ENCODE measurements around the gene SCLY. TPM values are rescaled to one million over a fixed set of nuclear protein-coding genes. Genes with fewer than 3 reads are reported as not detected.

Gene SCLY
- total and polyA plus RNA-seq, 7 experiments from 2014 or later, result 12.2 to 47.3 (median 24.4) TPM

DNA sequence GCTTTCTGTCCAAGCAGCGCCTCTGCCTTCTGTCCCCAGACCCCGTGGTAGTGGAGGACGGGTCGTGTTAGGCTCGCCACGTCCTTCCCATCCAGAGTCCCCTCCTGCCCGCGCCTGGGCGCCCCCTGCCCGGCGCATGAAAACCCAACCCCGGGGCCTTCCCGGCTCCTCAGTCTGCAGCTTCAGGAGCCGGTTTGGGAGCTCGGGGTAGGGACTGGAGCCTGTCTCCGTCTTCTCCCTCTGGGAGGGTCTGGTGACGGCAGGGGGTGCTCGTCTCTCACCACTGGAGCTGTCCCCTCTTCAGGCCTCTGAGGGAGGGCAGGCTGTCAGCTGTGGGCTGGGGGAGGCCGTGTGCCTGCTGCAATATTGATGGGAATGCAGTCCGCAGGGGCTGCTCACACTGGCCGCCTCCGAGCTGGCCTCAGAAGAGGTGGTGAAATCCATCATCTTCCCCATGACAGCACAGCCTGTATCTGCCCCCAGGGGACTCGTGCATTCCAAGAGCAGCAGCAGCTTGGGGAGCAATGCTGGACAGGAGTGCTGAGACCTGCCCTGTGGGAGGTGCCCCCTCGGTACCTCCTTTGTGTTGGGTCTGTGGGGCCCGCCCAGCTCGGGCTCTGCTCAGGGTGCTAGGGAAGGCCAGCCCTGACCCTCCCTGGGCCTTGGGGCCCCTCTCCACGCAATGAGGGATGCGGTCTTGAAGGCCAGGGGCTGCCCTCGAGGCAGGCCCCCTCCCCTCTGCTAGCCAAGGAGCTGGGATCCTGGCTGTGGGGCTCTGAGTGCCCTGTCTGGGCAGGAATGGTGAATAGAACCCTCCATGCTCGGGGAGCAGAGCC, 59.9 kb downstream of the SCLY start:
- POLR2A ChIA-PET, result no interaction called here
- CTCF ChIA-PET, result no interaction called here
- no peaks in the 10 kb centered on the region for H3K4me1 Mint-ChIP-seq

DNA sequence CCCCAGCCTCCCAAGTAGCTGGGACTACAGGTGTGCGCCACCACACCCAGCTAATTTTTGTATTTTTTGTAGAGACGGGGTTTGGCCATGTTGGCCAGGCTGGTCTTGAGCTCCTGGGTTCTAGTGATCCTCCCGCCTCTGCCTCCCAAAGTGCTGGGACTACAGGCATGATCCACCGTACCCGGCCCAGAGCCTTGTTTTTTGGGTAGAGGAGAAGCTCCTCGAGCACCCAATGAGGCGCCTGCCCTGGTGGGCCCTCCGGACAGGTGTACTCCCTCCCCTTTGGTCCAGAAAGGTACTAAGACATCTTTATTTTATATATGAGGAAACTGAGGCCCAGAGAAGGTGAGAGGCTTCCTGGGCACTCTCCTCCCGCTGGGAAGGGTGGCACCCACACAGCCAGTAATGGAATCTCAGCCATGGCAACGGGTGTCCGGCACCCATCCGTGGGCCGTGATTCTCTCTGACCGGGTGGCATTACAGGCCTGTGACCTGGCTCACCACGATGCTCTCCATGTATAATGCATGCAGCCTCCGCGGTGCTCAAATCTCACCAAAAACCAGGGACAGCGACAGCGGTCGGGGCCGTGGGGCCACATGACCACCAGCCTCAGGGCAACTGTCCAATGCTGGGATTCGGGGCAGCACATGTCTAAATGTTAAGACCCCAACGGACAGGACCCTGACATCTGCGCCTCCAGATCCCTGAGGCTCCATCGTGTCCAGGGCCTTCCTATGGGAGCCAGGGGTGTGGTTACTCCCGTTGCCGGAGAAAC, 60.9 kb downstream of the SCLY start:
- intact Hi-C loops (cut with micrococcal nuclease), result no loop called here
- Histone ChIP-seq H3K27me3 (ENCODE audit: control insufficient read depth in 2 of 2, insufficient read depth in 2 of 2, low read length in 2 of 2) (no peaks in the 10 kb centered on the region), H3K9me3 (ENCODE audit: control insufficient read depth in 2 of 3, low read length in 3 of 3) (no peaks in the 10 kb centered on the region), H3K4me1 (ENCODE audit: control insufficient read depth in 2 of 2, insufficient read depth in 2 of 2, low read length in 2 of 2) (no peaks in the 10 kb centered on the region), H3K27ac (ENCODE audit: low read depth, low read length) (no peak overlapping the region), H3K36me3 (ENCODE audit: control insufficient read depth in 2 of 3, insufficient read depth in 3 of 3, low read length in 3 of 3) (no peaks in the 10 kb centered on the region), H3K4me3 (ENCODE audit: low read length) (no peak overlapping the region)
- Mint-ChIP-seq H3K36me3 (no peaks in the 10 kb centered on the region), H3K4me3 (no peak overlapping the region), H3K27ac (no peak overlapping the region), H3K4me1 (no peaks in the 10 kb centered on the region), H3K27me3 (peaks cover 0 to 14% (median 6%) of the 10 kb centered on the region in 5 donors), H3K9me3 (no peaks in the 10 kb centered on the region)
- CTCF ChIA-PET, result no interaction called here
- ATAC-seq (no peak), DNase-seq (no peak)
- POLR2A ChIA-PET, result no interaction called here

More for the DNA sequence above, 59.9 kb downstream of the SCLY start:
- Mint-ChIP-seq H3K27ac (no peak overlapping the region), H3K36me3 (no peaks in the 10 kb centered on the region), H3K4me3 (no peak overlapping the region), H3K9me3 (no peaks in the 10 kb centered on the region), H3K27me3 (peaks cover 0 to 14% (median 6%) of the 10 kb centered on the region in 5 donors)
- Histone ChIP-seq H3K27me3 (ENCODE audit: control insufficient read depth in 2 of 2, insufficient read depth in 2 of 2, low read length in 2 of 2) (no peaks in the 10 kb centered on the region), H3K4me1 (ENCODE audit: control insufficient read depth in 2 of 2, insufficient read depth in 2 of 2, low read length in 2 of 2) (no peaks in the 10 kb centered on the region), H3K36me3 (ENCODE audit: control insufficient read depth in 2 of 3, insufficient read depth in 3 of 3, low read length in 3 of 3) (no peaks in the 10 kb centered on the region), H3K4me3 (ENCODE audit: low read length) (no peak overlapping the region), H3K9me3 (ENCODE audit: control insufficient read depth in 2 of 3, low read length in 3 of 3) (no peaks in the 10 kb centered on the region), H3K27ac (ENCODE audit: low read depth, low read length) (no peak overlapping the region)
- ATAC-seq (no peak), DNase-seq (no peak)
- intact Hi-C loops (cut with micrococcal nuclease), result no loop called here

DNA sequence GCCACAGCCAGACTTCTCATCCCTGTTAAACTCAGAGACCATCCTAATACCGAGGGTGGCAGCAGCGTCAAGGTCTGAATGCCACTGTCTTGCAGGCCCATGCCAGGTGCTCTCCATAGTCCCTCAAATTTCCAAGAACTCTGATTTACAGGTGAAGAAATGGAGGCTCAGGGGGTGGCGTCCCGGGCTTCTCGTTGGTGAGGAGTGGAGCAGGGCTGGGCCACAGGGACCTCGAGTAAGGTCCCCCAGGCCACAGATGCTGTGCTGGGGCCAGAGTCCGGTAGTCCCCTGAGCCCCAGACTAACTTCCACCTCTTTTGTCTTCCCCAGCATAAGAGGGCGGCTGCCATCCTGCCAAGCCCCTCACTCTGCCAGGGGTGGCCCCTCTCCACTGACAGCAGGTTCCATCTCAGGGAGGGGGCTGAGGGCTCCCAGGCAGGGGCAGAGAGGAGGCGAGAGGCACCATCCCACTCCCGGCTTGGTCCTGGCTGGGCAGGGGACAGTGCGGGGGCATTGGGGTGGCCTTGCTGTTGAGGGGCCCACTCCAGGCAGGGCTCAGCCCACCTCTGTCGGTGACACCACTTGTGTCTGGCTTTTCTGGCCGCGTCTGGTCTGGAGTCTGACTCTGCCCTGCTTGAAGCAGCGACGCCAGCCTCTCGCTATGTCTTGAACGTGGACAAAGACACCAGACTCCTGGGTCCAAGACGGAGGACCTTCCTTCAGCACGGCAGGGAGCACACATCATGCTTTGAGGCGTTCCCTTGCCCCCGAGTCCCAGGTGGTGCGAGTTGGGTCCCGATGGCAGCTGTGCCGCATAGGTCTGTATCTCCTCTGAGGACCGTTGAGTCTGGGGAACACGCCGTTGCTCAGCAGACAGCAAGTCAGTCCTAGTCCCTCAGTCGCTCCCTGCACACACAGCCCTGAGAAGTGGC, 61.8 kb downstream of the SCLY start:
- H3K4me1 Mint-ChIP-seq, result no peaks in the 10 kb centered on the region
- H3K9me3 Mint-ChIP-seq, result no peaks in the 10 kb centered on the region
- intact Hi-C loops (cut with micrococcal nuclease), result no loop called here
- no peak overlapping the region for H3K27ac Mint-ChIP-seq
- ATAC-seq (no peak), DNase-seq (no peak)
- H3K4me3 Mint-ChIP-seq, result no peak overlapping the region
- ChIA-PET CTCF (no interaction called here), POLR2A (no interaction called here)
- no peak overlapping the region for H3K27ac ChIP-seq (ENCODE audit: low read depth, low read length)
- no peak overlapping the region for H3K4me3 ChIP-seq (ENCODE audit: low read length)
- no peaks in the 10 kb centered on the region for H3K9me3 ChIP-seq (ENCODE audit: control insufficient read depth in 2 of 3, low read length in 3 of 3)
- H3K27me3 ChIP-seq (ENCODE audit: control insufficient read depth in 2 of 2, insufficient read depth in 2 of 2, low read length in 2 of 2), result no peaks in the 10 kb centered on the region
- H3K4me1 ChIP-seq (ENCODE audit: control insufficient read depth in 2 of 2, insufficient read depth in 2 of 2, low read length in 2 of 2), result no peaks in the 10 kb centered on the region
- no peaks in the 10 kb centered on the region for H3K36me3 Mint-ChIP-seq
- H3K27me3 Mint-ChIP-seq, result peaks cover 0 to 11% (median 3%) of the 10 kb centered on the region in 5 donors
- H3K36me3 ChIP-seq (ENCODE audit: control insufficient read depth in 2 of 3, insufficient read depth in 3 of 3, low read length in 3 of 3), result no peaks in the 10 kb centered on the region

DNA sequence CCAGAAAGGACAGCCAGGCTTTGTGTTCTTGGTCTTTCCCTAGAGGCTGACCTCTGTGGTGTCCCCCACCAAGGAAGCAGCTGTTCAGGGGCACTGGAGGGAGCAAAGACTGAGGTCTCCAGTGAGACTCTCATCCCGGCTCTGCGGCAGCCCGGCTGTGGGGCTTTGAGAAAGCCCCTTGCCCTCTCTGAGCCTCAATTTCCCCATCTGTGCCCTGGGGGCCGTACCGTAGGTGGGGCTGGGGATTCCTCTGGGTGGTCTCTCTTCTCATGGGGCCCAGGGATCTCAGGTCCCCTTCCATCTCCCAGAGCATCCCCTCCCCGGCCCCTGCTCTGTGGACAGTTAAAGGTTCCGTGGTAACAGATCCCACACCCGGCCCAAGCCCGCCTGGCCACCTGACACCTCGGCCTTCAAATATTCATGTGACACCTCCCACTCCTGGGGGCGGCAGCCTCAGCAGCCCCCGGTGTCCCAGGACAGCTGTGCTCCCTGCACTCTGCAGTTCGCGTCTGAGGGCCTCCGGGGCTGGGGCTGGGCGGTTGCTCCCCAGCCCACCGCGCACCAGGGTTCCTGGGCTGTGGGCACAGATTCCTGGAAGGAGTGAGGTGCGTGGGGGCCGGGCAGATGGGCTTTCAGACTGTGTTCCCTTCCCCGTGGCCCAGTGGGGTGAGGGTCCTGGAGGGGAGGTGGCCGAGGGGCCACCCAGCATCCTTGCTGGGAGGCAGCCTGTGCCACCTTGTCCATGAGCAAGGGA, 62.6 kb downstream of the SCLY start:
- Histone ChIP-seq H3K36me3 (ENCODE audit: control insufficient read depth in 2 of 3, insufficient read depth in 3 of 3, low read length in 3 of 3) (no peaks in the 10 kb centered on the region), H3K27ac (ENCODE audit: low read depth, low read length) (no peak overlapping the region), H3K4me1 (ENCODE audit: control insufficient read depth in 2 of 2, insufficient read depth in 2 of 2, low read length in 2 of 2) (no peaks in the 10 kb centered on the region), H3K27me3 (ENCODE audit: control insufficient read depth in 2 of 2, insufficient read depth in 2 of 2, low read length in 2 of 2) (no peaks in the 10 kb centered on the region), H3K4me3 (ENCODE audit: low read length) (no peak overlapping the region), H3K9me3 (ENCODE audit: control insufficient read depth in 2 of 3, low read length in 3 of 3) (no peaks in the 10 kb centered on the region)
- DNase-seq, result no peak
- H3K36me3 Mint-ChIP-seq, result no peaks in the 10 kb centered on the region
- ChIA-PET CTCF (no interaction called here), POLR2A (no interaction called here)
- H3K4me1 Mint-ChIP-seq, result no peaks in the 10 kb centered on the region
- H3K27me3 Mint-ChIP-seq, result peaks cover 0 to 5% (median 0%) of the 10 kb centered on the region in 5 donors
- intact Hi-C loops (cut with micrococcal nuclease), result no loop called here
- H3K4me3 Mint-ChIP-seq, result no peak overlapping the region
- H3K9me3 Mint-ChIP-seq, result no peaks in the 10 kb centered on the region
- H3K27ac Mint-ChIP-seq, result no peak overlapping the region
- ATAC-seq, result no peak

DNA sequence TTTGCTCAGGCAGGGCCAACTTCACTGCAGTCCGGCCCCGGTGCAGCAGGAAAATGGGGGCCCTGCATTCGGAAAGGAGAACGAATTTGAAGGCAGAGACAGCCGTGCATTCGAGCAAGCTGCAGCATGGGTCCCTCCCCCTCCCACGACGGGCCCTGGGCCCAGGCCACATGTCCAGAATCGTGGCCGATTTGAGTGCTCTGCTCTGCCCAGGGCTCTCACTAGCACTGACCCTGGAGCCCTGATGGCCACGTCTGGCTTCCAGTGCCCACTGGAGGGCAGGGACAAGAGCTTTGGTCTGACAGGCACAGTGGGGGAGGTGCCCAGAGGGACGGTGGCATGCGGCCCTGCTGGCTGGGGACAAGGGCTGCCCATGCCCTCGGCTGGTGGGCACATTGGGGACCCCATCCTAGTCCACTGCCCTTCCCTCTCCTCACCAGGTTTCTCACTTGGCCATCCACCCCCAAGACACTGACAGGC, 63.2 kb downstream of the SCLY start:
- Mint-ChIP-seq H3K36me3 (no peaks in the 10 kb centered on the region), H3K27ac (no peak overlapping the region), H3K4me3 (no peak overlapping the region), H3K27me3 (peaks cover 0 to 1% (median 0%) of the 10 kb centered on the region in 5 donors), H3K9me3 (no peaks in the 10 kb centered on the region), H3K4me1 (no peaks in the 10 kb centered on the region)
- ChIA-PET CTCF (no interaction called here), POLR2A (no interaction called here)
- H3K27me3 ChIP-seq (ENCODE audit: control insufficient read depth in 2 of 2, insufficient read depth in 2 of 2, low read length in 2 of 2), result no peaks in the 10 kb centered on the region
- no peaks in the 10 kb centered on the region for H3K36me3 ChIP-seq (ENCODE audit: control insufficient read depth in 2 of 3, insufficient read depth in 3 of 3, low read length in 3 of 3)
- no peaks in the 10 kb centered on the region for H3K9me3 ChIP-seq (ENCODE audit: control insufficient read depth in 2 of 3, low read length in 3 of 3)
- H3K4me3 ChIP-seq (ENCODE audit: low read length), result no peak overlapping the region
- intact Hi-C loops (cut with micrococcal nuclease), result no loop called here
- H3K4me1 ChIP-seq (ENCODE audit: control insufficient read depth in 2 of 2, insufficient read depth in 2 of 2, low read length in 2 of 2), result no peaks in the 10 kb centered on the region
- ATAC-seq, result no peak
- H3K27ac ChIP-seq (ENCODE audit: low read depth, low read length), result no peak overlapping the region
- DNase-seq, result no peak

DNA sequence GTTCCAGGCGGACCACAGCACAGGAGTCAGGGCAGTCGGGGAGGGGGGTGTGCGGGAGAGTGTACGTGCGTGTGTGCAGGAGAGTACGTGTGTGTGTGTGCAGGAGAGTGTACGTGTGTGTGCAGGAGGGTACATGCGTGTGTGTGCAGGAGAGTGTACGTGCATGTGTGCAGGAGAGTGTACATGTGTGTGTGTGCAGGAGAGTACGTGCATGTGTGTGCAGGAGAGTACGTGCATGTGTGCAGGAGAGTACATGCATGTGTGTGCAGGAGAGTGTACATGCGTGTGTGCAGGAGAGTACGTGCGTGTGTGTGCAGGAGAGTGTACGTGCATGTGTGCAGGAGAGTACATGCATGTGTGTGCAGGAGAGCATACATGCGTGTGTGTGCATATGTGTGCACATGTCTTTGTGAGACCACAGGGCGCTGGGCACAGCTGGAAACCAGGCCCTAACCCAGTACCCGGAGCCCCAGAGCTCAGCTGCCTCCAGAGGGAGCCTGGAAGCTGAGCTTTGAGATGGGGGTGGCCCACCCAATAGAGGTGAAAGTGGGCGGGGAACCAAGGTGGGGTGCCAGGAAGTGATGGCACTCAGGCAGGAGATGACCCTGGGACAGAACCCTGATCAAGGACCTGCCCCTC, 63.8 kb downstream of the SCLY start:
- Histone ChIP-seq H3K27ac (ENCODE audit: low read depth, low read length) (no peak overlapping the region), H3K4me1 (ENCODE audit: control insufficient read depth in 2 of 2, insufficient read depth in 2 of 2, low read length in 2 of 2) (no peaks in the 10 kb centered on the region), H3K9me3 (ENCODE audit: control insufficient read depth in 2 of 3, low read length in 3 of 3) (no peaks in the 10 kb centered on the region), H3K36me3 (ENCODE audit: control insufficient read depth in 2 of 3, insufficient read depth in 3 of 3, low read length in 3 of 3) (no peaks in the 10 kb centered on the region), H3K27me3 (ENCODE audit: control insufficient read depth in 2 of 2, insufficient read depth in 2 of 2, low read length in 2 of 2) (no peaks in the 10 kb centered on the region), H3K4me3 (ENCODE audit: low read length) (no peak overlapping the region)
- DNase-seq (no peak), ATAC-seq (no peak)
- Mint-ChIP-seq H3K27ac (no peak overlapping the region), H3K27me3 (no peaks in the 10 kb centered on the region), H3K36me3 (no peaks in the 10 kb centered on the region), H3K4me3 (no peak overlapping the region), H3K4me1 (no peaks in the 10 kb centered on the region), H3K9me3 (no peaks in the 10 kb centered on the region)
- ChIA-PET CTCF (no interaction called here), POLR2A (no interaction called here)
- intact Hi-C loops (cut with micrococcal nuclease), result no loop called here

Data from naive thymus-derived CD4-positive, alpha-beta T cell (primary cell).